ENCODE measurements around the gene DMRT3.

GRCh38 chr9:1018121-1018520, 41.7 kb downstream of the DMRT3 start:
- TF ChIP-seq POLR2A (IDR thresholded peaks at IDR 0.05) (no peak), CTCF (IDR thresholded peaks at IDR 0.05) (no peak), POLR2AphosphoS5 (IDR thresholded peaks at IDR 0.05; ENCODE audit: insufficient read depth in 1 of 2, low read depth in 1 of 2) (no peak)

All from vagina (tissue), 2 donors.